NOMO-1 (cell line): ENCODE data around the gene YIF1A.

Source experiments
- DNase-seq, 2 experiments: peaks; one replicate each; lab custom pipeline; 2025; ENCODE audit not compliant: unreplicated experiment in 2 of 2; lab: John Stamatoyannopoulos, UW

YIF1A gene, protein sequence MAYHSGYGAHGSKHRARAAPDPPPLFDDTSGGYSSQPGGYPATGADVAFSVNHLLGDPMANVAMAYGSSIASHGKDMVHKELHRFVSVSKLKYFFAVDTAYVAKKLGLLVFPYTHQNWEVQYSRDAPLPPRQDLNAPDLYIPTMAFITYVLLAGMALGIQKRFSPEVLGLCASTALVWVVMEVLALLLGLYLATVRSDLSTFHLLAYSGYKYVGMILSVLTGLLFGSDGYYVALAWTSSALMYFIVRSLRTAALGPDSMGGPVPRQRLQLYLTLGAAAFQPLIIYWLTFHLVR

DNA sequence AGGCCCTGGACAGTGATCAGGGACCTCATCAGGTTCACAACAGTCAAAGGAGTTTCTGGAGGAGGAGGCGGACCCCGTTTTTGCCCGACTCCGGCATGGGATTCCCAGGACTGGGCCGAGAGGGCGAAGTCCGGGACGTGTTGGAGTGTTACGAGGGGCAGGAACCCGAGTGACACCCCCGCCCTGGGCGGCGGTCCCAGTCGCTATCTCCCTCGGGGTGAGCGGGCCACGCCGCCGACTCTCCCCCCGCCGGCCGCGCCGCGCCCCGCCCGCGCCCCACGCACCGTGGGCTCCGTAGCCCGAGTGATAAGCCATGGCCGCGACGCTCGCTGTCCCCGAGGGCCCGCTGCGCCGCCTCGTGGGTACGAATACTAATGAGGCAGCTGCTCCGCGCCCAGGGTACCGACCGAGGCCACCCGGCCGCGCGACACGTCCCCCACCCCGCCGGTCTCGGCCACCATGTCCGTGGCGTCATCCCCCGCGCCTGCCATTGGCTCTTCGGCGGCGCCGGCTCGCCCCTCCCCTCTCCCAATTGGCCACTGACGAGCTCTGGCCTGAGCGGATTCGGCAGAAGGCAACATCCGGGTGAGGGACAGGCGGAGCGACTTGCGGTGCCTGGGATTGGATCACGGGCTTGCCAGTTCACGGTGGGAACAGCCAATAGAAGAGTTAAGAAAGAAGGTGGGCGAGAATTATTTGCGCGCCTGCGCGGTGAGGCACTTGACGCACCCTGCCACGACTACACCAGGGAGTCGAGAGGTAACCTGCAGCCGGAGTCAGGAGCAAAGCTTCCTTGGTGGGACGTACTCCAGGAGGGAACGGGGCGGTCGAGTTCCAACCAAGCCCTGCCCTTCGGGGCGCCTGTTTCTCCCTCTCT lies at the start of gene YIF1A:
YIF1A (minus strand) TSS at position 473 of the 877 bp plus-strand sequence; CDS start at position 315, 158 bp downstream.
- peak; percentile 99 to 100 for DNase-seq

DNA sequence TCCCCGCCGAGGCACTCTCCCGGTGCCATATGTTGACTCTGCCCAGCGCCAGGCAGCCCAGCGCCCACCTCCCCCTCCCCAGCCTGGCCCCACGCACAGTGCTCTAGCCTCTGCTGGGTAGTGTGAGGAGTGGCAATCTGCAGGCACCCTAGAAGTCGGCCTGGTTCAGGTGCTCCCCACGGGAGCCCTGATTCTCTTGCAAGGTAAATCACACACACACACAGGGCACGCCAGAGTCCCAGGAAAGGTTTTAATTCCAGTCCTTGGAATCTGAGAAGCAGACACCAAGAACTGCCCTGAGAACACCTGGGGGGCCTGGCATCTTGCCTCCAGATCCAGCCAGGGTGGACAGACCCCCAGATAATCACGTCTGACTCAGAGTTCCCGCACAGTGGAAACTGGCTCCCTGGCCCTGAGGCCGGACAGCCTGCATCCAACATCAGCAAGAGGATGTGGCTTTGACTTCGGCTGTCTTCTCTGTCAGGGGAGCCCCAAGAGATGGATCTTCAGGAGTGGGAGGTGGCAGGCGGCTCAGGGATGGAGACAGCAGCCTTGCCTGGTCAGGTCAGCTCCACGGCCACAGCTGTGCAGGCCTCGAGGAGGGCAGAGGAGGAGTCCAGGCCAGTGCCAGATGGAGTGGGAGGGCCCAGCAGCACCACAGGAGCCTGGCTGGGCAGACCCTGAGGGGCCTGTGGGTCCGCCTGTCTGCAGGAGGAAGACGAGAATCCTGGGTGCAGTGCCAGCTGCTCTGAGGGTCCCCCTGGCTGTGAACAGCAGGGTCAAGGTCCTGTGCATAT lies 48.4 kb upstream of the YIF1A start:
- DNase-seq: no peak

DNA sequence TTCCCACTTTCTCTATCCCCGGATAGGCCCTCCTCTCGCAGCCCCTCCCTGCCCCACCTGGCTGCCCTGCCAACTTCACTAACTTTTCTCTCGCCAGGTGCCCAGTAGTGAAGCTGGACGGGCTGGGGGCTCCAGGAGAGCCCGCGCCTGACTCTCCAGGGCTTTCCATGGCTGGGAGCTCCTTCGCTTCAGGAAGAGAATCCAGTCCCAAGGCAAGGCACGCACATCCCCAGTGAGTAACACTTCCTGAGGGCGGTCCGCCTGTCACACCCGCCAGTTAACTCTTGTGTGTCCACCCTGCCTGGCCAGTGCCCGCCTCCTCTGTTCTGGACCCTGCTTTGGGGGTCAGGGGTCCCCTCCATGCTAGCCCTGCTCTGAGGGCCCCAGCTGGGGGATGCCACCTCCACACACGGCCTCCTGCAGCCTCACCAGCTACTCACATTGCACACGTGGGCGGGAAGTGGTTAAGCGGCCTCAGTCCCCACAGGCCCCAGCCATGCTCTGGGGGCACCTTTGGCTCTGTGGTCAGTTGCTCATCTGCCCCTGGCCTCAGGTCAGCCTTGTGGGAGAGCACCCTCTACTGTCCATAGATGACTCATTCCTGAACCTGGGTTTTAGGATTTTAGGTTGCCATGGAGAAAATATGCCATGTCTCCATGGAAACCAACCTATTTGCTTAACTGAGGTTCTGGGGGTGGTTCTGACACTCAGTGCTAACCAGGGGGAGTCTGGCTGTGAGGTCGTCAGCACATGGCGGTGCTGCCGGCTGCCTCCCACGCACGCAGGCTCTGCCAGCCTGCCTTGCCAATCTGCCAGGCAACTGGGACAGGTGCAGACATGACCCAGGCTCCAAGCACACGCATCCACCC lies 47.5 kb upstream of the YIF1A start, which contains the start of gene RIN1:
RIN1 (minus strand) TSS at position 201 of the 869 bp plus-strand sequence; CDS start at position 169, 32 bp downstream.
- DNase-seq: peak; percentile 68 to 77

DNA sequence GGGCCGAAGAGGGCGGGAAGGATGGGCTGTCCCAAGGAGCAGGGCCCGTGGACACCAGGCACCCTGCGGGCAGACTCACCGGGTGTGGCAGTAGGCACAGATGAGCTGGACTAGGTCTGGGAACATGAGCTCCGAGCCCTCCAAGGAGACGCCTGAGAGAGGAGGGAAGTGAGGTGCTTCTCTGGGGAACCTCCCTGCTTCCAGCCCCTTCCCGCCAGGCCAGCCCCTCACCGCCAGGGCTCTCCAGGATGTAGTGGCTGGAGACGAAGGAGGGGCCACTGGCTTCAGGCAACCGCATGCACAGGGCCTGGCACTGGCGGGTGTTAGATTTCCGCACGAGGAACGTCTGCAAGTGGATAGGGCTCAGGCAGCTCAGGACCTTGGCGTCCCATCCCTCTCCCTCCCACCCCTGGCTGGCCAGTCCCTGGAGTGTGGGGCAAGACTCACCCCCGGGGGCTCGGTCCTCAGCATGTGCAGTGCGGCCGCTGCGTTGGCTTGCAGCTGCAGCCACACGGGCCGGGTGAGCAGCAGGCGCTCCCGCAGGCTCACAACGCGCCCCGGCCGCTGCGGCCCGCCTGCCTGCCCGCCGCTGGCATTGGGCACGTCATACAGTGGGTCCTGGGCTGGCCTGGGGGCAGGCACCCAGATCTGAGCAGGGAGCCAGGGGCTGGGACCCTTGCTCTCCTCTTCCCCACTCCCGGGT lies 46.7 kb upstream of the YIF1A start:
- peak; percentile 20 to 25 for DNase-seq

DNA sequence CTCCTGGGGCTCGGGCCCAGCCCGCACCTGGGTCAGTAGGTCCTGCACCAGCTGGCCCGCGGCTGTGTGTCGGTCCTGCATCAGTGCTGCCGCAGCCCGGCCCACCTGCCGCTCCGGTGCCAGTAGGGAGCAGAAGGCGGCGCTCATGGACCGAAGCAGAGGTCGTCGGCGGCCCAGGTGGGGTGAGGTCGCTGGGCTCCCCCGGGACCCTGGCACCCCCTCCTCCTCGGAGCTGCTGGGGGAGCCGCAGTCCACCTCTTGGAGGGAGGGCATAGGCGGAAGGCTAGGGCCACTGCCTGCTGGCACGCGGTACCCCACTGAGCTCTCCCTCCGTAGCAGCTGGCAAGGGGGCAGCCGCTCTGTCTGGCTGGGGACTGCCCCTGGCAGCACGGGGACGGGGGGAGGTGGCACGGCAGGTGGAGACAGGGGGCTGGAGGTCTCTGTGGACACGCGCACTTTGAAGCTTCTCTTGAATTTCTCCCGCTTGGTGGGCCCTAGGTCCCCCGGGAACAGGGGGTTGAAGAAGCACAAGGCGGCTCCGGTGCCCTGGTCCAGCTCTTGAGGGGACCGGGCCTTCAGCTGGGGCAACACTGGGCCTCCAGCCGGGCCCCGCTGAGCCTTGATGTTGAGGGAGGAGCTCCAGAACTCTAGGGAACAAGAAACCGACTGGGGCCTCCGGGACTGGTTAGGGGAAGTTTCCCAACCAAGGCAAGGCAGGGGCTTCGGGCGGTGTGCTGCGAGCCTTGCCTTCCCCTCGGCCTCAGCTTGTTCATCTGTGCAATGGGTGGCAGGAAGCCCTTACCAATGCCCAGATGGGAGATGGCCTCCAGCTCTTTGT lies 45.9 kb upstream of the YIF1A start:
- peak; percentile 76 to 79 for DNase-seq

DNA sequence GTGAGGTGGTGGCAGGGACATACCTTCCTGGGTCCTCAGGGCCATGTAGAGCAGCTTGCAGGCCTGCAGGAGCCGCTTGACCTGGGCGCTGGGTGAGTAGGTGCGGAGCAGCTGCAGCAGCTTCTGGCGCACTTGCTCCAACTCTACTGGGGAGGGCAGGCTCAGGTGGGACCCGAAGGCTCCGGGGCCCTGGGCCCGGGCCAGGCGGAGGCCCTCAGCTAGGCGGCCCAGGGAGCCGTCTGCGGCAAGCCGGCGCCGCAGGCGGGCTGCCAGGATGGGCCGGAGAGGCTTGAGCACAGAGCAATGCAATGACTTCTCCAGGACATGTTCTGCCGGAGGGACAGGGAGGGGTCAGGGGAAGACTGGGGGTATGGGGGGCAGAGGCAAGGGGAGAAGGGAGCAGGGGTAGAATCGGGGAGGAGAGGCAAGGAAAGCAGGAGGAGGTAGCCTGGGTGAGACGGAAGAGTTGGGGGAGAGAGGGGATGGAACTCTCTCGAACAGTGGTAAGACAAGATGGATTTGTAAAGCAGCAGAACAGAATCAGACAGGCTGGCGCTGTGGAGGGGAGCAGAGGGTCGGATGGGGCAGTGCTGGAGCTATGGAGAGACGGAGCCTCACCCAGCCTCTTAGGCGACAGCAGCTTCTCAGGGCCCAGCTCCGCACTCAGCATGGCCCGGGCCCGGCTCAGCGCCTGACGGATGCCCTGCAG lies 45.1 kb upstream of the YIF1A start:
- no peak for DNase-seq

DNA sequence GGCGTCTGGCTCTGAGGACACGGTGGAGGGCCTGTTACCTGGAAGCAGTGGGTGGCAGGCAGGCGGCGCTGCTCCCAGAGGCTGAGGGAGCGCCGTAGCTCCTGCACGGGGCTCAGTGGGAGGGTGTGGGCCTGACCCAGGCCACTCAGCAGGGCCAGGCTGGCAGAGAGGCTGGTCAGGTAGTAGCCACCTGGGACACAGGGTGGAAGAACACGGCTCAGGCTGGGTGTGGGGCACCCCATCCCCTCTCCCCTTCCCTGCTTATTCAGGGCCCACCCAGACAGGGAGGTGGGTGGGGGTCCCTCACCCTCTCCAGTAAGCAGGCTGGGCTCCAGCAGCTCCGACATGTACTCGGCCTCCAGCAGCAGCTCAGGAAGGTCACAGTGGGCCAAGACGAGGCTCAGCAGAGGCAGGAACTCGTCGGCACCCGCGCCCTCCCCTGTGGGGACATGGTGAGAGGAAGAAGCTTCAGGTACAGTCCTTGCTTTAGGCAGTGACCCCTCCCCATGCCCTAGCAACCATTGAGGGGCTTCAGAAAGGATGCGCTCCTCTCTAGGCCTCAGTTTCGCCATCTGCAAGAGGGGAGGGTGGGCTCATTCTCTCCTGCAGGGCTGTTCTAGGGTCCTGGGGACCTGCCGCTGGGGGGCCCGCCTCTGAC lies 44.4 kb upstream of the YIF1A start:
- DNase-seq: no peak

DNA sequence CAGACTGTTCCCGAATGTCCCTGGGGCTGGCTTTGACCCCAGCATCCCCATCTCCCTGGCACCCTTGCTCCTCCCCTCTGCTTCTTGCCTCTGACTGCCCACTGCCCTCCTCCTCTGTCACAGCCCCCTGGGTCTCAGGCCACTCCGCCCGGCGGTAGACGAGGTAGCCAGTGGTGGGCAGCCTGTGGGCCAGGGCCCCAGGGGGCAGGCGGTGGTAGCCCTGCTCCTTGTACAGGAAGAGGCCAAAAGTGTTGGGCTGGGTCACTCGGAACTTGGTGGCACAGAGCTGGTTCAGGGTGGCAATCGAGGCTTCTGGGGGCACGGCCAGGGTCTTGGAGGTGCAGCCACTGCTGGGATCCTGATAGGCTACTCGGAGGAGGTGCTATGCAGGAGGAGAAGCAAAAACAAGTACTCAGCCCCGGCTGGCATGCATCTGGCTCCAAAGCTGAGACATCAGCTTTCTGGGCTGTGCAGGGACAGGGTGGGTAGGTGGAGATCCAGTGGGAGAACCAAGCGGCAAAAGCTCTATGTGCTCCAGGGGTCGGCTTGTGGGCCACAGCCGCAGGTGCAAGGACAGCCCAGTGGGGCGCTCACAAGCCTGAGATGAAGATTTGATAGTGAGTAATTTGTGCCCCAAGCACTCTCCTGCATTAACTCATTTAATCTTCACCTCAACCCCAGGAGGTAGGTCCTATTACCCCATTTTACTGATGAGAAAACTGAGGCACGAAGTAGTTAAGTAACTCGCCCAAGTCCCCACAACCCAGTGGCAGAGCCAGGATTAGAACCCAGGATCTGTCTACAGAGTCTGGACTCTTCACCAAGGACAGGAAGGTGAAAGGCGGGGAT lies 43.7 kb upstream of the YIF1A start:
- no peak for DNase-seq

DNA sequence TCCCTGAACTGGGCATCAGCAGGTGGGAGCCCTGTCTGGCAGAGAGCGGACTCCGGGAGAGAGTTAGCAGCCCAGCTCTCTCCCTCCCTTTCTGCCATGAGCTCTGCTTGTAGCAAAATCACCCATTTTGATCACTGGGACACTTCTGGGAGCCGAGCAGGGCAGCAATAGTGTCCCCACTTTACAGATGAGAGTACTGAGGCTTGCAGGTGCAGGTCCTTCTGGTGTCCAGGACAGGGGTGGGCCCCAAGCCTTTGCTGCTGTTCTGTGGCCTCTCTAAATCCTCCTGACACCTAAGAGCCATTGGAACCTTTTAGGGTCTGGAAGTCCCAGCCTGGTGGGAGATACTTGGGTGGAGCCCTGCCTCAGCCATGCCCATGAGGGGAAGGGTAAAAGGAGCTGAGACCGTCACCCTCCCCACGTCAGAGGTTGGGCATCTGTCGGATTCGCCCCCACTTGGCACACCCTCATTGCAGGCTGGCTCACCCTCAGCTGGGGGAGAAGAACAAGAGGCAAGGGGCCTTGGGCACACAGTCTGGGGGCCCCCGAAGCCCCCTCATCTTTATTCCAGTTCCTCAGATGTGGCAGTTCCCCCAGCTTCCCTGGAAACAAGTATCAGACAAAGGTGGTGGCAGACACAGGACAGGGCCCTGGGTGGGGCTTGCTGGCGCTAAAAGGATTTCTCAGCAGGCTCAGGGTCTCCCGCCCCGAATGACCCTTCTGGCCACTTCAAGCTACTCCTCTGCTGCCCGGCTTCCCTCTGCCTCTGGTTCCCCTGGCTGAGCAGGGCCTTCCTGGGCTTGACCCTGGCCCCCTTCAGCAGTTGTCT lies 42.8 kb upstream of the YIF1A start:
- DNase-seq: no peak

DNA sequence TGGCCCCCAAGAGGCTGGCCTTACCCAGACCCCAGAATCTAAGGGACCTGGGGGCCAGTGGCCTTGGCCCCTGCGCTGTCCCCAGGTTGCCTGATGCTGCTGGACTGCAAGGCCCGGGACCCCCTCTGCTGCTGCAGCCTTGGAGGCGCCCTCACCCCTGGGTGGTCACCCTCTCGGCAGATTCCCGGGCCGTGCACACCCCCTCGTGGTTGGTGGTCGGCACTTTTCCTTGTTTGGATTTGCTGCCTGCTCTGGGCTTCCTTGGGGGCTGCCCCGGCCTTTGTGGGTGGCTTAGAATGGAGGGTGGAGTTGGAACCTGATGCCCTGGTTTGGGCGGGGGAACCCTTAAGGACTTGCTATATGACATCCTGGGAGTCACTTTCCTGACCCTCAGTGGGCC lies 42.0 kb upstream of the YIF1A start:
- DNase-seq: no peak

DNA sequence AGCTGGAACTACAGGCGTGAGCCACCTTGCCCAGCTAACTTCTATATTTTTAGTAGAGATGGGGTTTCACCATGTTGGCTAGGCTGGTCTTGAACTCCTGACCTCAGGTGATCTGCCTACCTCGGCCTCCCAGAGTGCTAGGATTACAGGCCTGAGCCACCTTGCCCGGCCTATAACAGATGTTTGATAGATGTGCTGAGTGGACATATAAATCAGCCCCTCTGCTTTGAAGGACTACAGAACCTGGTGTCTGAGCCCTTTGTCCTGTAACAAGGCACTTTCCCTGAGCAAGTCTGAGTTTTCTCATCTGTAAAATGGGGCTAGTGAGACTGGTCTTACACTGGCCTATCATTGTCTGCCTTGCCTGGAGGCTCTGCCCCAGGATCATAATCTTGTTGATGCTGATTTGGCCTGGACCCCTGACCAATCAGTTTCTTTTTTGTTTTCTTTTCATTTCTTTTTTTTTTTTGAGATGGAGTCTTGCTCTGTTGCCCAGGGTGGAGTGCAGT lies 40.3 kb upstream of the YIF1A start:
- no peak for DNase-seq

DNA sequence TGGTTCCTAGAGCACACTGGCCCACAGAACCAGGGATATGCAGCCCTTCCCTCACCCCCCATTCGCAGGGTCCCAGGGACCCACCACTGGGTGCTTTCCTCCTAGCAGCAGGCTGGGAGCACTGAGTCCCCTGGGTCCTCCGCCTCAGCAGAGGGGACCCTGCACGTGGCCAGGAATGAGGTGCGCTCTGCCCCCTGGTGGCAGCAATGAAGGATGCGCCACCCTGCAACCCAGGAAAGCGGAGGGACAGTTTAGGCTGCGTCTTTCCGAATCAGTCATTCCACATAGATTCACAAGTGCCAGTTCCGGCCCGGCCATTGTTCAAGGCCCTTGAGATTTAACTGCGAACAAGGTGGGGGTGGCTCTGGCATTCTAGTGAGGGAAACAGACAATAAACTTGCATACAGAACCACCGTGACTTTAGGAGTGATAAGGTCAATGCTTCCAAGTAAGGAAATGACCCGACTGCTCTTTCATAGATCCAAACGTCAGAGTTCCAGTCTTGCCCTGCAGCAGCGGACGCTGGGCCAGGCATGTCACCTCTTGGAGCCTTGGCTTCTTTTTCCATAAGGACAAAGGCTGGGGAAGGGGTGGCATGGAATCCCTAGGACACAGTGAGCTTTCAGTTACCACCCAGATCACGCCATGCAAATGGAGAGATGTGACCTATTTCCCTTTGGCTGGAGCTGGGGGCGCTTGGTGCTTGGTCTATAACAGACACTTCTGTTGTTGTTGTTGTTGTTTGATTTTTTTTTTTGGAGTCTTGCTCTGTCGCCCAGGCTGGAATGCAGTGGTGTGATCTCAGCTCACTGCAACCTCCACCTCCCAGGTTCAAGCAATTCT lies 39.6 kb upstream of the YIF1A start:
- peak; percentile 59 to 64 for DNase-seq

DNA sequence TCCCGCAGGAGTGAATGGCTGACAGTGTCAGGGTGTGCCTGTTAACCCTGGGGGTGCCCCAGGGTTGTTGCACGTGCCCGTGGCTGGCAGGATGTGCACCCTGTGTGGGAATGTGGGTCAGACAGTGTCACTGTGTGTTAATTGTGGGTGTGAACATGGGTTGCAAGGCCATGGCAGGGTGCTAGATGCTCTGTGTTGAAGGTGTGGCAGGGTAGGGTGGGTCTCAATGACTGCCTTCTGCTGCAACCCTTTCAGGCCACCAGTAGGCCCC lies 39.0 kb upstream of the YIF1A start:
- no peak for DNase-seq

DNA sequence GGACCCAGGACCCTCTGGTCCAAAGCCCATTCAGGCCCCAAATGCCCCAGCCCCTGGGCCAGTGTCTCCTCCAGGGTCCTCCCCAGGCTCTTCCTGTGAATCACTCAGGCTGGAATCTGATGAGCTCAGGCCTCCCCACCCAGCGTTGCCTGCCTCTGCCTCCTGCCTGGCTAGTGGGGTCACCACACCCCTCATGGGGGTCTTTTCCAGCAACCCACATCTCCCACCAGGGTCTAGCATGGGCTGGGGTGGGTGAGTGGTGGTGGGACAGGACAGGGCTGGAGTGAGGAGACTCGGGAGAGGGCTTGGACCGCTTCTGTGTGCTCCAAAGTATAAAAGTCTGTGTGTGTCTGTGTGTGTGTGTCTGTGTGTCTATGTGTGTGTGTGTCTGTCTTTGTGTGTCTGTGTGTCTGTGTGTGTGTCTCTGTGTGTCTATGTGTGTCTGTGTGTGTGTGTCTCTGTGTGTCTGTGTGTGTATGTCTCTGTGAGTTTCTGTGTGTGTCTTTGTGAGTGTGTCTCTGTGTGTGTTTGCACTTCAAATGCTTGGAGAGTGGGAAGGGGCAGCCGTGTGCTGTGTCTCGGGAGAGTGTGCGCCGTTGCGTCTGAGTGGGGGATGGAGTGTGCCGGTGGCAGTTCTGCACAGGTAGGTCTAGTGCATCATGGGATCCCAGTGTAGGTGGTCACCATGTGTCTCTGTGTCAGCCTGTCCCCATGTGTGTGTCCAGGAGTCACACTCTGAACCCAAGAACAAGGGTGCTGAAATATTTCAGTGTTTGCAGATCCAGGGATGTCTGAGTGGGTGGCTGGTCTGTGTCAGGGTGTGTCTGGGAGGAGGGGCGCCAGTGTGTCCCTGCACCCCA lies 38.5 kb upstream of the YIF1A start:
- DNase-seq: no peak
